ENCODE results near the gene MAGI1.

MAGI1 gene

GRCh38 chr3:65665915-65666314 lies 372.8 kb downstream of the MAGI1 start:
- no peak for DNase-seq (ENCODE audit: low spot score)

GRCh38 chr3:65664931-65665330 lies 373.8 kb downstream of the MAGI1 start:
- DNase-seq (ENCODE audit: low spot score): no peak

GRCh38 chr3:65664446-65664845 lies 374.3 kb downstream of the MAGI1 start:
- DNase-seq (ENCODE audit: low spot score): no peak

- DNase-seq (ENCODE audit: low spot score): no peak
Observed at GRCh38 chr3:65662095-65662494, 376.6 kb downstream of the MAGI1 start.

GRCh38 chr3:65660000-65660598 lies 378.6 kb downstream of the MAGI1 start:
- no peak for DNase-seq (ENCODE audit: low spot score)

GRCh38 chr3:65659396-65659795 lies 379.3 kb downstream of the MAGI1 start:
- DNase-seq (ENCODE audit: low spot score): no peak

GRCh38 chr3:65658401-65658800 lies 380.3 kb downstream of the MAGI1 start:
- no peak for DNase-seq (ENCODE audit: low spot score)

- DNase-seq (ENCODE audit: low spot score): no peak
Observed at GRCh38 chr3:65655061-65655460, 383.7 kb downstream of the MAGI1 start.

- DNase-seq (ENCODE audit: low spot score): no peak
Observed at GRCh38 chr3:65653731-65654130, 385.0 kb downstream of the MAGI1 start.

GRCh38 chr3:65650247-65650646 lies 388.5 kb downstream of the MAGI1 start:
- DNase-seq (ENCODE audit: low spot score): no peak

GRCh38 chr3:65647369-65647768 lies 391.3 kb downstream of the MAGI1 start:
- DNase-seq (ENCODE audit: low spot score): no peak

- no peak for DNase-seq (ENCODE audit: low spot score)
Observed at GRCh38 chr3:65642883-65643282, 395.8 kb downstream of the MAGI1 start.

GRCh38 chr3:65641777-65642176 lies 396.9 kb downstream of the MAGI1 start:
- no peak for DNase-seq (ENCODE audit: low spot score)

- no peak for DNase-seq (ENCODE audit: low spot score)
Observed at GRCh38 chr3:65641045-65641444, 397.7 kb downstream of the MAGI1 start.

- DNase-seq (ENCODE audit: low spot score): no peak
Observed at GRCh38 chr3:65639444-65639843, 399.3 kb downstream of the MAGI1 start.

- no peak for DNase-seq (ENCODE audit: low spot score)
Observed at GRCh38 chr3:65638301-65638700, 400.4 kb downstream of the MAGI1 start.

GRCh38 chr3:65636326-65636725 lies 402.4 kb downstream of the MAGI1 start:
- no peak for DNase-seq (ENCODE audit: low spot score)

GRCh38 chr3:65635657-65636056 lies 403.1 kb downstream of the MAGI1 start:
- no peak for DNase-seq (ENCODE audit: low spot score)

- DNase-seq (ENCODE audit: low spot score): no peak
Observed at GRCh38 chr3:65633018-65633638, 405.6 kb downstream of the MAGI1 start.

- DNase-seq (ENCODE audit: low spot score): no peak
Observed at GRCh38 chr3:65632414-65632813, 406.3 kb downstream of the MAGI1 start.

- DNase-seq (ENCODE audit: low spot score): no peak
Observed at GRCh38 chr3:65628978-65629377, 409.7 kb downstream of the MAGI1 start.

GRCh38 chr3:65627062-65627461 lies 411.7 kb downstream of the MAGI1 start:
- DNase-seq (ENCODE audit: low spot score): no peak

GRCh38 chr3:65625305-65625704 lies 413.4 kb downstream of the MAGI1 start:
- DNase-seq (ENCODE audit: low spot score): no peak

GRCh38 chr3:65623362-65623761 lies 415.4 kb downstream of the MAGI1 start:
- DNase-seq (ENCODE audit: low spot score): no peak
